ENCODE measurements around the gene LRBA. TPM values are rescaled to one million over a fixed set of nuclear protein-coding genes. Genes with fewer than 3 reads are reported as not detected.

LRBA gene
- polyA plus RNA-seq, 1 of the 3 experiments (the other 2 are of a cell fraction) = 11.4 TPM

DNA sequence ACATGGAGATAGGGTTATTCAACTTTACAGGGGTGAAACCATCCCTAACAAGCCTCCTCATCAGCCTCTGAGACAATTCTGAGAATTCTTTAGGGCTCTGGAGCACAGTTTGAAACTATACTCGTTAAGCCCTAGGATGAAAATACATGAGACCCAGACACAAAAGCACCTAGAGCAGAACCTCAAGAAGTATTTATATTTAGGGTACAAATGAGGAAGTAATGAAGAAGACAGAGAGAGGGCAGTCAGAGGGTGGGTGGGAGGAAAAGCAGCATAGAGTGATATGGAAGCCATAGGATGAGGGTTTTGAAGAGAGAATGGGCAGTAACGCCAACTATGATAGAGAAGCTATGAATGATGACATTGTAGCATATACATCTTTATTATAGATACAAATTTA is 686.6 kb downstream of the LRBA start:
- H3K4me1 ChIP-seq (ENCODE audit: control insufficient read depth in 1 of 2, insufficient read depth in 2 of 2, low read depth in 1 of 2, low read length in 1 of 2) = peaks cover under 1 to 7% of the 10 kb centered on the region in 2 experiments; a peak in 3 of 4 replicates

DNA sequence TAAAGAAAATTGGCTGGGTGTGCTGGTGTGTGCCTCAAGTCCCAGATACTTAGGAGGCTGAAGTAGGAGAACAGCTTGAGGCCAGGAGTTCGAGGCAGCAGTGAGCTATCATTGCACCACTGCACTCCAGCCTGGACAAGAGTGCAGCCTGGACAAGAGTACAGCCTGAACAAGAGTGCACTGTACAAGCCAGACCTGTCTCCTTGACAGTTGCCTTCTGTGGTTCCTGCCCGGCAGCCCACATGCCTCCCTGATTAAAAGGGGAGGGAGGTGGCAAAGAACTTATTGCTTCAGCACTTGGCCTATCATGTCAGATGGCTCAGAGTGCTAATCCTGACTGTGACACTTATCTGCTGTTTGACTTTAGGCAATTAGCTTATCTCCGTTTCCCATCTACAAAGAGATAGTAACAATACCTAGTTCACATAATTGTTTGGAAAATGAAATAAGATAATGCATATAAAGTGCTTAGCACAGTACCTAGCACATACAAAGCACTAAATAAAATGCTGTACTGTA is 687.8 kb downstream of the LRBA start:
- ChIA-PET POLR2A (no interaction called here), CTCF (no interaction called here)
- Histone ChIP-seq H3K27ac (ENCODE audit: low read depth in 2 of 2, low read length in 1 of 2) (no peak overlapping the region), H4K20me1 (ENCODE audit: insufficient read depth) (no peaks in the 10 kb centered on the region), H2AFZ (ENCODE audit: low read depth) (no peak overlapping the region), H3K9me3 (no peaks in the 10 kb centered on the region), H3K4me3 (ENCODE audit: low read depth in 2 of 2, low read length in 1 of 2) (no peak overlapping the region), H3K36me3 (replicated peaks in 1 of 2; ENCODE audit: control insufficient read depth in 1 of 2, insufficient read depth in 2 of 2, low read length in 1 of 2) (peaks cover 0 to 5% of the 10 kb centered on the region in 2 experiments), H3K9me2 (no peaks in the 10 kb centered on the region), H3K27me3 (ENCODE audit: insufficient read depth) (no peaks in the 10 kb centered on the region), H3K9ac (no peak overlapping the region), H3F3A (replicated peaks; ENCODE audit: insufficient read depth) (peaks cover 3% of the 10 kb centered on the region), H3K4me1 (ENCODE audit: control insufficient read depth in 1 of 2, insufficient read depth in 2 of 2, low read depth in 1 of 2, low read length in 1 of 2) (peaks cover 6 to 12% of the 10 kb centered on the region in 2 experiments; a peak in 3 of 4 replicates), H3K4me2 (no peak overlapping the region), H3K79me2 (ENCODE audit: insufficient read depth) (no peaks in the 10 kb centered on the region)
- DNase-seq = no peak
- TF ChIP-seq TCF12 (IDR thresholded peaks at IDR 0.05) (no peak), SIN3A (IDR thresholded peaks at IDR 0.05; ENCODE audit: borderline replicate concordance, low read depth, low read length) (no peak), GATA2 (CRISPR knock-in tag; IDR thresholded peaks at IDR 0.05) (no peak), RXRA (IDR thresholded peaks at IDR 0.05; ENCODE audit: borderline replicate concordance, low read depth) (no peak), NRF1 (IDR thresholded peaks at IDR 0.05; ENCODE audit: low read depth, low read length) (no peak), EZH2phosphoT487 (IDR thresholded peaks at IDR 0.05; ENCODE audit: borderline replicate concordance, low read depth) (no peak), POLR2AphosphoS5 (IDR thresholded peaks at IDR 0.05; ENCODE audit: low read depth, low read length) (no peak), RCOR1 (IDR thresholded peaks at IDR 0.05; ENCODE audit: low read length) (no peak), ELF1 (IDR thresholded peaks at IDR 0.05) (no peak), JUND (IDR thresholded peaks at IDR 0.05) (no peak), GABPA (IDR thresholded peaks at IDR 0.05; ENCODE audit: low read depth) (no peak), FOXM1 (IDR thresholded peaks at IDR 0.05; ENCODE audit: low read depth) (no peak)
- TF ChIP-seq, protein P1, sequence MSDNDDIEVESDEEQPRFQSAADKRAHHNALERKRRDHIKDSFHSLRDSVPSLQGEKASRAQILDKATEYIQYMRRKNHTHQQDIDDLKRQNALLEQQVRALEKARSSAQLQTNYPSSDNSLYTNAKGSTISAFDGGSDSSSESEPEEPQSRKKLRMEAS (IDR thresholded peaks at IDR 0.05; ENCODE audit: low read depth) = no peak
- TF ChIP-seq, protein P2, sequence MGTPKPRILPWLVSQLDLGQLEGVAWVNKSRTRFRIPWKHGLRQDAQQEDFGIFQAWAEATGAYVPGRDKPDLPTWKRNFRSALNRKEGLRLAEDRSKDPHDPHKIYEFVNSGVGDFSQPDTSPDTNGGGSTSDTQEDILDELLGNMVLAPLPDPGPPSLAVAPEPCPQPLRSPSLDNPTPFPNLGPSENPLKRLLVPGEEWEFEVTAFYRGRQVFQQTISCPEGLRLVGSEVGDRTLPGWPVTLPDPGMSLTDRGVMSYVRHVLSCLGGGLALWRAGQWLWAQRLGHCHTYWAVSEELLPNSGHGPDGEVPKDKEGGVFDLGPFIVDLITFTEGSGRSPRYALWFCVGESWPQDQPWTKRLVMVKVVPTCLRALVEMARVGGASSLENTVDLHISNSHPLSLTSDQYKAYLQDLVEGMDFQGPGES (IDR thresholded peaks at IDR 0.05; ENCODE audit: low read depth, low read length) = no peak
- TF ChIP-seq, protein P3, sequence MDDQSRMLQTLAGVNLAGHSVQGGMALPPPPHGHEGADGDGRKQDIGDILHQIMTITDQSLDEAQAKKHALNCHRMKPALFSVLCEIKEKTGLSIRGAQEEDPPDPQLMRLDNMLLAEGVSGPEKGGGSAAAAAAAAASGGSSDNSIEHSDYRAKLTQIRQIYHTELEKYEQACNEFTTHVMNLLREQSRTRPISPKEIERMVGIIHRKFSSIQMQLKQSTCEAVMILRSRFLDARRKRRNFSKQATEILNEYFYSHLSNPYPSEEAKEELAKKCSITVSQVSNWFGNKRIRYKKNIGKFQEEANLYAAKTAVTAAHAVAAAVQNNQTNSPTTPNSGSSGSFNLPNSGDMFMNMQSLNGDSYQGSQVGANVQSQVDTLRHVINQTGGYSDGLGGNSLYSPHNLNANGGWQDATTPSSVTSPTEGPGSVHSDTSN (IDR thresholded peaks at IDR 0.05) = no peak
- WGBS (ENCODE audit: low lambda C conversion rate) = 89% methylated on average over 3 of the region's 3 CpGs

More for the DNA sequence above, 686.6 kb downstream of the LRBA start:
- H3K27me3 ChIP-seq (ENCODE audit: insufficient read depth) = no peaks in the 10 kb centered on the region
- peaks cover 0 to 5% of the 10 kb centered on the region in 2 experiments for H3K36me3 ChIP-seq (replicated peaks in 1 of 2; ENCODE audit: control insufficient read depth in 1 of 2, insufficient read depth in 2 of 2, low read length in 1 of 2)
- H3K79me2 ChIP-seq (ENCODE audit: insufficient read depth) = no peaks in the 10 kb centered on the region
- no peak for DNase-seq
- H3K9ac ChIP-seq = no peak overlapping the region
- H4K20me1 ChIP-seq (ENCODE audit: insufficient read depth) = no peaks in the 10 kb centered on the region
- no peaks in the 10 kb centered on the region for H3K9me2 ChIP-seq
- H3K4me3 ChIP-seq (ENCODE audit: low read depth in 2 of 2, low read length in 1 of 2) = no peak overlapping the region
- WGBS (ENCODE audit: low lambda C conversion rate) = 100% methylated on average over 2 of the region's 2 CpGs
- POLR2A ChIA-PET = no interaction called here
- peaks cover 3% of the 10 kb centered on the region for H3F3A ChIP-seq (replicated peaks; ENCODE audit: insufficient read depth)
- no peak overlapping the region for H3K4me2 ChIP-seq
- CTCF ChIA-PET = no interaction called here
- H3K9me3 ChIP-seq = no peaks in the 10 kb centered on the region
- TF ChIP-seq POLR2AphosphoS5 (IDR thresholded peaks at IDR 0.05; ENCODE audit: low read depth, low read length) (no peak), FOXJ3 (CRISPR knock-in tag; IDR thresholded peaks at IDR 0.05) (no peak), JUND (IDR thresholded peaks at IDR 0.05) (no peak)
- TF ChIP-seq, protein P2 (IDR thresholded peaks at IDR 0.05; ENCODE audit: low read depth, low read length) = no peak
- no peak overlapping the region for H2AFZ ChIP-seq (ENCODE audit: low read depth)
- H3K27ac ChIP-seq (ENCODE audit: low read depth in 2 of 2, low read length in 1 of 2) = no peak overlapping the region

Measured in SK-N-SH (cell line).